ENCODE results near the gene E2F6.

GRCh38 chr2:11494310-11494709, 28.3 kb upstream of the E2F6 start:
- TF ChIP-seq, protein P1, sequence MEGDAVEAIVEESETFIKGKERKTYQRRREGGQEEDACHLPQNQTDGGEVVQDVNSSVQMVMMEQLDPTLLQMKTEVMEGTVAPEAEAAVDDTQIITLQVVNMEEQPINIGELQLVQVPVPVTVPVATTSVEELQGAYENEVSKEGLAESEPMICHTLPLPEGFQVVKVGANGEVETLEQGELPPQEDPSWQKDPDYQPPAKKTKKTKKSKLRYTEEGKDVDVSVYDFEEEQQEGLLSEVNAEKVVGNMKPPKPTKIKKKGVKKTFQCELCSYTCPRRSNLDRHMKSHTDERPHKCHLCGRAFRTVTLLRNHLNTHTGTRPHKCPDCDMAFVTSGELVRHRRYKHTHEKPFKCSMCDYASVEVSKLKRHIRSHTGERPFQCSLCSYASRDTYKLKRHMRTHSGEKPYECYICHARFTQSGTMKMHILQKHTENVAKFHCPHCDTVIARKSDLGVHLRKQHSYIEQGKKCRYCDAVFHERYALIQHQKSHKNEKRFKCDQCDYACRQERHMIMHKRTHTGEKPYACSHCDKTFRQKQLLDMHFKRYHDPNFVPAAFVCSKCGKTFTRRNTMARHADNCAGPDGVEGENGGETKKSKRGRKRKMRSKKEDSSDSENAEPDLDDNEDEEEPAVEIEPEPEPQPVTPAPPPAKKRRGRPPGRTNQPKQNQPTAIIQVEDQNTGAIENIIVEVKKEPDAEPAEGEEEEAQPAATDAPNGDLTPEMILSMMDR (IDR thresholded peaks at IDR 0.05 in 8 of 11, conservative IDR thresholded peaks at IDR 0.05 in 3 of 11), result no peak
- TF ChIP-seq POLR2A (IDR thresholded peaks at IDR 0.05) (no peak), POLR2AphosphoS5 (IDR thresholded peaks at IDR 0.05) (no peak)

Data from spleen (tissue), 7 donors.